H1 (cell line): Measurements from ENCODE around the gene SCD.

Experiments used
- ASH2L ChIP-seq: fragments of 200-600, 300-600 bp; sonication (generic); IDR thresholded peaks from one replicate; pipeline ENCODE4 v1.7.1; 2017; ENCODE audit warnings: low read length
- TAF1 ChIP-seq: IDR thresholded peaks from 2 replicates; pipeline ENCODE4 v1.6.1; 2011; ENCODE audit warnings: mild to moderate bottlenecking, low read depth, low read length
- TCF12 ChIP-seq: IDR thresholded peaks from 2 replicates; pipeline ENCODE4 v1.6.1; 2011; ENCODE audit warnings: low read depth, mild to moderate bottlenecking, low read length

- TF ChIP-seq TAF1 = no peak
- TF ChIP-seq ASH2L = no peak
- no peak for TF ChIP-seq TCF12
These were observed 66.1 kb downstream of the SCD start for GRCh38 chr10:100413173-100413572.
